ENCODE measurements around the gene AZU1. TPM values are rescaled to one million over a fixed set of nuclear protein-coding genes. Genes with fewer than 3 reads are reported as not detected.

AZU1 gene
- total RNA-seq, 1 donor from 2014 or later, result 0.75 TPM

GRCh38 chr19:782878-783668 is 44.6 kb upstream of the AZU1 start:
- Histone ChIP-seq H3K36me3 (no peaks in the 10 kb centered on the region), H3K4me1 (peaks cover 24% of the 10 kb centered on the region), H3K27ac (peak overlapping the region; percentile 84), H3K4me3 (peak overlapping the region; percentile 46), H3K27me3 (no peaks in the 10 kb centered on the region), H3K9me3 (no peaks in the 10 kb centered on the region)
- ATAC-seq, result peak; percentile 44
- no peak for DNase-seq
- intact Hi-C loops (cut with DNase I), result no loop called here
- no peak for TF ChIP-seq CTCF (IDR thresholded peaks at IDR 0.05)

- no peak for TF ChIP-seq CTCF (IDR thresholded peaks at IDR 0.05)
- Histone ChIP-seq H3K4me1 (peaks cover 31% of the 10 kb centered on the region), H3K4me3 (peak overlapping the region; percentile 46), H3K36me3 (no peaks in the 10 kb centered on the region), H3K27ac (peak overlapping the region; percentile 84), H3K9me3 (no peaks in the 10 kb centered on the region), H3K27me3 (no peaks in the 10 kb centered on the region)
- ATAC-seq (peak; percentile 72), DNase-seq (no peak)
- intact Hi-C loops (cut with DNase I), result no loop called here
Observed at GRCh38 chr19:784541-784940, 43.1 kb upstream of the AZU1 start.

GRCh38 chr19:787536-787935 is 40.1 kb upstream of the AZU1 start:
- Histone ChIP-seq H3K27me3 (no peaks in the 10 kb centered on the region), H3K4me1 (peaks cover 22% of the 10 kb centered on the region), H3K4me3 (no peak overlapping the region), H3K9me3 (no peaks in the 10 kb centered on the region), H3K27ac (peak overlapping the region; percentile 33), H3K36me3 (no peaks in the 10 kb centered on the region)
- TF ChIP-seq CTCF (IDR thresholded peaks at IDR 0.05), result no peak
- intact Hi-C loops (cut with DNase I), result no loop called here
- DNase-seq, result no peak
- no peak for ATAC-seq

GRCh38 chr19:788686-788982 is 39.0 kb upstream of the AZU1 start:
- intact Hi-C loops (cut with DNase I), result no loop called here
- TF ChIP-seq CTCF (IDR thresholded peaks at IDR 0.05), result no peak
- no peaks in the 10 kb centered on the region for H3K36me3 ChIP-seq
- no peak for ATAC-seq
- no peaks in the 10 kb centered on the region for H3K9me3 ChIP-seq
- H3K27me3 ChIP-seq, result no peaks in the 10 kb centered on the region
- H3K4me3 ChIP-seq, result no peak overlapping the region
- peaks cover 15% of the 10 kb centered on the region for H3K4me1 ChIP-seq
- DNase-seq, result no peak
- peak overlapping the region; percentile 76 for H3K27ac ChIP-seq

- peak overlapping the region; percentile 76 for H3K27ac ChIP-seq
- no peak overlapping the region for H3K4me3 ChIP-seq
- TF ChIP-seq CTCF (IDR thresholded peaks at IDR 0.05), result no peak
- no peak for DNase-seq
- no peaks in the 10 kb centered on the region for H3K27me3 ChIP-seq
- H3K4me1 ChIP-seq, result peaks cover 15% of the 10 kb centered on the region
- no peaks in the 10 kb centered on the region for H3K36me3 ChIP-seq
- intact Hi-C loops (cut with DNase I), result no loop called here
- ATAC-seq, result no peak
- H3K9me3 ChIP-seq, result no peaks in the 10 kb centered on the region
Observed at GRCh38 chr19:788983-789700, 38.5 kb upstream of the AZU1 start.
